Activated CD8-positive, alpha-beta T cell treated with anti-CD3 and anti-CD28 coated beads, Interleukin-2, amount 10 ng/mL, durations not matched to agents 7 days and 5 days (primary cell): ENCODE data around the gene UBE4B. TPM values are rescaled to one million over a fixed set of nuclear protein-coding genes. Genes with fewer than 3 reads are reported as not detected.
A peak's percentile ranks its signal among the peaks of the same experiment; 100 is the strongest.

Source experiments
- ATAC-seq: fragments of 150-1000 bp; cut with Tn5 transposase; one replicate; pipeline ENCODE4 v1.10.0; 2021; ENCODE audit warnings: moderate library complexity
- CTCF ChIA-PET: fragments of 350-600 bp; sonication (Branson Sonifier 250); formaldehyde crosslinking; loops from one replicate; lab custom pipeline; 2021; ENCODE audit warnings: antibody characterized with exemption; lab: Charles Lee
- POLR2A ChIA-PET: fragments of 350-600 bp; sonication (Branson Sonifier 250); formaldehyde crosslinking; loops from one replicate; lab custom pipeline; 2021; ENCODE audit warnings: antibody characterized with exemption; lab: Charles Lee
- DNase-seq: peaks from one replicate; pipeline ENCODE4 v3.0.0-alpha.2; 2020
- H3K27ac Mint-ChIP-seq: one replicate; pipeline ENCODE4 v1.8.0; 2021; ENCODE audit warnings: mild to moderate bottlenecking, mixed read lengths
- H3K27me3 Mint-ChIP-seq: one replicate; pipeline ENCODE4 v1.8.0; 2021; ENCODE audit warnings: low read depth, mixed read lengths
- H3K36me3 Mint-ChIP-seq: one replicate; pipeline ENCODE4 v1.8.0; 2021; ENCODE audit warnings: low read depth, mixed read lengths
- H3K4me1 Mint-ChIP-seq: one replicate; pipeline ENCODE4 v1.8.0; 2021; ENCODE audit warnings: low read depth, mixed read lengths
- H3K4me3 Mint-ChIP-seq: one replicate; pipeline ENCODE4 v1.8.0; 2021; ENCODE audit warnings: mild to moderate bottlenecking, mixed read lengths
- H3K9me3 Mint-ChIP-seq: one replicate; pipeline ENCODE4 v1.8.0; 2022; ENCODE audit warnings: mixed read lengths; ENCODE audit not compliant: insufficient read depth
- total RNA-seq, 2 experiments: library from RNA; stranded (reverse); gene quantifications; one replicate each; pipeline ENCODE4 v1.2.3, GENCODE V29; 2021

Gene UBE4B
- total RNA-seq, 2 experiments from 2014 or later: 30.7 to 32.0 TPM

DNA sequence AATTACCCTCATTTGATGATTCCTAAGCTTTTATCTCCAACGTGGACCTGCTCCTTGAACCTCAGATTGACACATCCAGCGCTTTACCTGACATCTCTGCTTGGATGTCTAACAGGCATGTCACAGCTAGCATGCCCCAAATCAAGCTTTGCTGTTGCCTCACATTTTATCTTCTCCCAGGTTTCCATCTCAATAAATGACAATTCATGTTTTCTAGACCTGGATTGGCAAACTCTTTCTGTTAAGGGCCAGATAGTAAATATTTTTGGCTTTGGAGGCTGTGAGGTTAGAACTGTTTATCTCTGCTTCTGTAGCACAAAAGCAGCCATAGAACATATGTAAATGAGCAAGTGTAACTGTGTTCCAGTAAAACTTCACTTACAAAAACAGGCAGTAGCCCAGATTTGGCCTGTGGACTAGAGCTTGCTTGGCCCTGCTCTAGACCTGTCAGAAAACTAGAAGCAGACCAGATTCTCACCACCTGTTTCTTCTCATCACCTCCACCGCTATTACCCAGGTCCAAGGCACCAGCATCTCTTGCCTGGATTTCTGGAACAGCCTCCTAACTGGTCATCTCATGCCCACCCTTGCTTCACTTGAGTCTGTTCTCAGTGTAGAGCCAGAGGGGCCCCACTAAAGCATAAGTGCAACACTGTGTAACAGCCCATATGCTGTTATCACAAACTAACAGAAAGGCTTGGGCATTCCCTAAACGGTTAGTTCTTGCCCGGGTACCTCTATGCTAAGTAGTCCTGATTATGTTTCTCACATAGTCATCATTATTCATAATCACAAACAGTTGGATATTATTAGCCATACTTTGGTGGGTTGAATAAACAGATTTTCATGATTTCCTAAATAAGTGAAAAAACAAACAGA lies 42.3 kb downstream of the UBE4B start:
- H3K4me1 Mint-ChIP-seq: peaks cover 21% of the 10 kb centered on the region
- no peak overlapping the region for H3K27ac Mint-ChIP-seq
- no peaks in the 10 kb centered on the region for H3K9me3 Mint-ChIP-seq
- ChIA-PET POLR2A (no interaction called here), CTCF (no interaction called here)
- no peak for ATAC-seq
- no peaks in the 10 kb centered on the region for H3K27me3 Mint-ChIP-seq
- DNase-seq: no peak
- H3K4me3 Mint-ChIP-seq: no peak overlapping the region
- peaks cover 9% of the 10 kb centered on the region for H3K36me3 Mint-ChIP-seq

DNA sequence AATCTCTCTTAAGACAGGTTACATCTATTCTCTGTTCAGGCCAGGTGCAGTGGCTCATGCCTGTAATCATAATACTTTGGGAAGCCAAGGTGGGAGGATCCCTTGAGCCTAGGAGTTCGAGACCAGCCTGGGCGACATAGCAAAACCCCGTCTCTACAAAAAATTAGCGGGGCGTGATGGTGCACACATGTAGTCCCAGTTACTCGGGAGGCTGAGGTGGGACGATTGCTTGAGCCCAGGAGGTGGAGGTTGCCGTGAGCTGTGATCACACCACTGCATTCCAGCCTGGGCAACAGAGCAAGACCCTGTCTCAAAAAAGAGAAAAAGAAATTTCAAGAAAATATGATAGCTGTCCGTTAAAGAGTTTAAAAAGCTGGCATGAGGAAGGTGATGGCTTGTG lies 43.0 kb downstream of the UBE4B start:
- no peaks in the 10 kb centered on the region for H3K27me3 Mint-ChIP-seq
- POLR2A ChIA-PET: no interaction called here
- no peak overlapping the region for H3K27ac Mint-ChIP-seq
- H3K36me3 Mint-ChIP-seq: peaks cover 13% of the 10 kb centered on the region
- ATAC-seq (no peak), DNase-seq (no peak)
- no peak overlapping the region for H3K4me3 Mint-ChIP-seq
- H3K9me3 Mint-ChIP-seq: no peaks in the 10 kb centered on the region
- peaks cover 21% of the 10 kb centered on the region for H3K4me1 Mint-ChIP-seq
- CTCF ChIA-PET: no interaction called here

DNA sequence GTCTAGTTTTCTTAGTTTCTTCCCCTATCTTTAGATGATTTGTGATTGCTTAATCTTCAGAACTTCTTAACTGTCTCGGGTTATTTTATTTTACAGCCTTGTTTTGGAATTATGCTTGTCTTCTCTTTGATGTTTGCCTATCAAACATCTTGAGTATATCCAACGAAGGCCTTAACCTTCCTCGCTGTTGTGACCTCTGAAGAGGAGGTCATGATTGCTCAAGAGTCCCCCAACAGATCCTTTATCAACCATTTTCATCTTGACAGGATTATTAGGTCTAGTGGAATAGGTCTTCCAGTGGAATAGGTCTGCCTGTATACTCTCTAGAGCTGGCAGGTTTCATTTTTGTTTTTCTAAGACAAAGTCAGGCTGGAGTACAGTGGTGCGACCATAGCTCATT lies 45.7 kb downstream of the UBE4B start:
- ATAC-seq (no peak), DNase-seq (no peak)
- Mint-ChIP-seq H3K27ac (no peak overlapping the region), H3K36me3 (peaks cover 15% of the 10 kb centered on the region), H3K4me3 (no peak overlapping the region), H3K4me1 (peaks cover 16% of the 10 kb centered on the region), H3K9me3 (no peaks in the 10 kb centered on the region), H3K27me3 (no peaks in the 10 kb centered on the region)
- POLR2A ChIA-PET: no interaction called here
- CTCF ChIA-PET: no interaction called here

DNA sequence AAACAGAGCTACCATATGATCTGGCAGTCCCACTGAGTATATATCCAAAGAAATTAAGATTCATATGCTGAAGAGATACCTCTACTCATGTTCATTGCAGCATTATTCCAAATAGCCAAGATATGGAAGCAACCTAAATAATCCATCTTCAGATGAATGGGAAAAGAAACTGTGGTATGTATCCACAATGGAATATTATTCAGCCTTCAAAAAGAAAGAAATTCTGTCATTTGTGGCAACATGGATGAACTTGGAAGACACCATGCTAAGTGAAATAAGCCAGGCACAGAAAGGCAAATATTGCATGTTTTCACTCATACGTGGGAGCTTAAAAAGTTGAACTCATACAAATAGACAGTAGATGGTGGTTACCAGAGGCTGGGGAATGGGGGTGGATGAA lies 47.8 kb downstream of the UBE4B start:
- Mint-ChIP-seq H3K27ac (no peak overlapping the region), H3K27me3 (no peaks in the 10 kb centered on the region), H3K36me3 (peaks cover 13% of the 10 kb centered on the region), H3K4me3 (no peak overlapping the region), H3K4me1 (no peaks in the 10 kb centered on the region), H3K9me3 (no peaks in the 10 kb centered on the region)
- ATAC-seq: no peak
- POLR2A ChIA-PET: no interaction called here
- CTCF ChIA-PET: interaction anchor here (1.3 kb wide), 1 partner anchor 9 kb away, joined by 5 read pairs; no protein-coding TSS in a partner anchor
- DNase-seq: no peak

DNA sequence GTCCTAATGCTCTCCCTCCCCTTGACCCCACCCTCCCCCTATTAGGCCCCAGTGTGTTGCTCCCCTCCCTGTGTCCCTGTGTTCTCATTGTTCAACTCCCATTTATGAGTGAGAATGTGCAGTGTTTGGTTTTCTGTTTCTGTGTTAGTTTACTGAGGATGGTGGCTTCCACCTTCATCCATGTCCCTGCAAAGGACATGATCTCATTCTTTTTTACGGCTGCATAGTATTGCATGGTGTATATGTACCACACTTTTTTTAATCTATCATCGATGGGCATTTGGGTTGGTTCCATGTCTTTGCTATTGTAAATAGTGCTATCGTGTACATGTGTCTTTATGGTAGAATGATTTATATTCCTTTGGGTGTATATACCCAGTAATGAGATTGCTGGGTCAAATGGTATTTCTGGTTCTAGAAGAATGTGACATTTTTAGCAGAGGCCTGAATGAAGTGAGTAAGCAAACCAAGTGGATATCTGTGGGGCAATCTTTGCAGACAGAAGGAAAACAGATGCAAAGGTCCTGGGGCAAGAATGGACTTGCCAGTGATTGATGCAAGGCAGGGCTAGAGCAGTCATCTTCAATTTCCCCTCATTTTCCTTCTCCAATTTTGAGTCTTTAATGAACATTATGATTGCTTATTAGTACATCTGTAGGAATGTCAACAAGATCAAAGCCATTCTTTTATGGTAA lies 50.2 kb downstream of the UBE4B start:
- DNase-seq (no peak), ATAC-seq (no peak)
- CTCF ChIA-PET: no interaction called here
- peak overlapping the region; percentile 53 for H3K27ac Mint-ChIP-seq
- POLR2A ChIA-PET: no interaction called here
- no peaks in the 10 kb centered on the region for H3K9me3 Mint-ChIP-seq
- no peaks in the 10 kb centered on the region for H3K27me3 Mint-ChIP-seq
- peaks cover 11% of the 10 kb centered on the region for H3K36me3 Mint-ChIP-seq
- H3K4me3 Mint-ChIP-seq: no peak overlapping the region
- no peaks in the 10 kb centered on the region for H3K4me1 Mint-ChIP-seq

DNA sequence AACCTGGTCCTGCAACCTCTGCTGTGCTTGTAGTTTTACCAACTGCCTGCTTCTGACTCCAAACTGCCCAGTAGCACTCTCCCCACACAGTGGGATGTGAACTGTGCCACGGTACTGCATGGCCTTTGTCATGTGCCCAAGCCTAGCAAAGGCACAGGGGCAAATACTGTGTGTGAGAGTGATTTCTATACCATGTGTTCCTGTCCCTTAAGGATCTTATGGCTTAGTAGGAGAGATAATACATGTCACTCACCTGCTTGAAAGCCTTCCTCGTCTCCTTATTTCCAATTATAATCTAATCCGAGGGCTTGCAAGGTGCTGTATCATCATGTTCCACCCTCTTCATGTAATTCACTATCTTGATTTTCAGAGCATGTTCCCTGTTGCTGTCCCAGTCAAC lies 51.3 kb downstream of the UBE4B start:
- no peaks in the 10 kb centered on the region for H3K4me1 Mint-ChIP-seq
- H3K9me3 Mint-ChIP-seq: no peaks in the 10 kb centered on the region
- peaks cover 10% of the 10 kb centered on the region for H3K36me3 Mint-ChIP-seq
- H3K27ac Mint-ChIP-seq: no peak overlapping the region
- DNase-seq (no peak), ATAC-seq (no peak)
- H3K4me3 Mint-ChIP-seq: no peak overlapping the region
- no peaks in the 10 kb centered on the region for H3K27me3 Mint-ChIP-seq
- ChIA-PET CTCF (no interaction called here), POLR2A (no interaction called here)

DNA sequence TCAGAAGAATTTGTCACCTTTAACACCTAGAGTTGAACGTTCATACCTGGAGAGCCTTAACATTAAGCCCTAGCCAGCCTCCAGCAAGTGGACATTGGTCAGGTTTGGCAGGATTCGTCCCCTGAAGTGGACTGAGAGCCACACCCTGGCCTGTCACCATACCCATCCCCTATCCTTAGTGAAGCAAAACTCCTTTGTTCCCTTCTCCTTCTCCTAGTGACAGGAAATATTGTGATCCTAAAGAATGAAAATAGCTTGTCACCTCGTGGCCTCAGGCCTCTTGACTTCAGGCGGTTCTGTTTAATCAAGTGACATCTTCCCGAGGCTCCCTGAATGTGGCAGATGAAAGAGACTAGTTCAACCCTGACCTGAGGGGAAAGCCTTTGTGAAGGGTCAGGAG lies 52.3 kb downstream of the UBE4B start:
- POLR2A ChIA-PET: no interaction called here
- DNase-seq (no peak), ATAC-seq (no peak)
- Mint-ChIP-seq H3K27ac (no peak overlapping the region), H3K4me1 (no peaks in the 10 kb centered on the region), H3K27me3 (no peaks in the 10 kb centered on the region), H3K4me3 (no peak overlapping the region), H3K36me3 (peaks cover 7% of the 10 kb centered on the region), H3K9me3 (no peaks in the 10 kb centered on the region)
- CTCF ChIA-PET: no interaction called here

DNA sequence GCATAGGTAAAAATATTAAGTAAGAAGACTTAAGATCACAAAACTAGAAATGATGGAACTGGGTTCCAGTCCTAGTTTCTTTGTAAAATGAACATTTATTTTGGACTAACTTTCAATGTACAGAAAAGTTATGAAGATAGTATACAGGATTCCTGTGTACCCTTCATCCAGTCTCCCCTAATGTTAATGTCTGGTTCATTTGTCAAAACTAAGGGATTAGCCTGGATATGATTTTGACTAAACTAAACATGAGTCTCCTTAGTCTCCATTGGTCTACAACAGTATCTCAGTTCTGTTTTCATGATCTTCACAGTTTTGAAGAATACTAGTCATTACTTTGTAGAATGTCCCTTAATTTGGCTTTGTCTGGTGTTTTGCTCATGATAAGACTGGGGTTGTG lies 54.5 kb downstream of the UBE4B start:
- Mint-ChIP-seq H3K27me3 (no peaks in the 10 kb centered on the region), H3K4me3 (no peak overlapping the region), H3K27ac (no peak overlapping the region), H3K36me3 (peaks cover 1% of the 10 kb centered on the region), H3K4me1 (no peaks in the 10 kb centered on the region), H3K9me3 (no peaks in the 10 kb centered on the region)
- DNase-seq: no peak
- ATAC-seq: no peak
- CTCF ChIA-PET: no interaction called here
- POLR2A ChIA-PET: no interaction called here

DNA sequence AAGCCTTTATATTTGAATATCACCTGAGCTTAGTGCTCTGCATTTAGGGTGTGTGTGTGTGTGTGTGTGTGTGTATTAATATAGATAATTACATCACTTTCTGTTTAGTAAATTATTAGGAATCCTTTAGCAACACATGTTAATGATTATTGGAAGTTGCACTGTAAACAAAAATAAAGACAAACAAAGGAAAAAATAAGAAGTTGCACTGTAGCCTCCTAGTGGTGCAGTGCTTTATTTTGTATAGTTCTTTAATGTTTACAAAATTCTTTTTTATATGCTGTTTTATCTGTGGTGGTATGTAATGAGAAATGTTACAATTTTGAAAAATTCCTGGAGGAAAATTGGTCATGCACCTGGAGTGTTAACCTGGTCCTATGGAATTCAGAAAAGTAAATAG lies 69.2 kb downstream of the UBE4B start:
- ChIA-PET CTCF (no interaction called here), POLR2A (interaction anchor here (0.6 kb wide), 1 partner anchor 66 kb away, joined by 3 read pairs; no protein-coding TSS in a partner anchor)
- DNase-seq: no peak
- Mint-ChIP-seq H3K4me1 (no peaks in the 10 kb centered on the region), H3K36me3 (peaks cover 31% of the 10 kb centered on the region), H3K27ac (no peak overlapping the region), H3K4me3 (no peak overlapping the region), H3K9me3 (no peaks in the 10 kb centered on the region), H3K27me3 (no peaks in the 10 kb centered on the region)
- ATAC-seq: no peak

DNA sequence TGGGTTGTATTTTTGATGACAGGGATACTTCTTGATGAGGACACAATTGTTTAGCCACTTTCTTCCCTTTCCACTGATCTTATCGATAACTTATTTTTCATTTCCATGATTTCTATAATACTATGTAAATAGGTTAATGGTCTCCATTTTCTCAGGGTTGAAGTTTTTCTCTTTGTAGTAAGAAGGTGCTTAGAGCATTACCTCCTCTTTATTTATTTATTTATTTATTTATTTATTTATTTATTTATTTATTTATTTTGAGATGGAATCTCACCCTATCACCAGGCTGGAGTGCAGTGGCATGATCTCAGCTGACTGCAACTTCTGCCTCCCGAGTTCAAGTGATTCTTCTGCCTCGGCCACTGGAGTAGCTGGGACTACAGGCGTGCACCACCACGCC lies 70.4 kb downstream of the UBE4B start:
- Mint-ChIP-seq H3K4me3 (no peak overlapping the region), H3K9me3 (no peaks in the 10 kb centered on the region), H3K4me1 (no peaks in the 10 kb centered on the region), H3K36me3 (peaks cover 34% of the 10 kb centered on the region), H3K27me3 (no peaks in the 10 kb centered on the region), H3K27ac (no peak overlapping the region)
- no peak for DNase-seq
- ATAC-seq: no peak
- ChIA-PET POLR2A (no interaction called here), CTCF (no interaction called here)

DNA sequence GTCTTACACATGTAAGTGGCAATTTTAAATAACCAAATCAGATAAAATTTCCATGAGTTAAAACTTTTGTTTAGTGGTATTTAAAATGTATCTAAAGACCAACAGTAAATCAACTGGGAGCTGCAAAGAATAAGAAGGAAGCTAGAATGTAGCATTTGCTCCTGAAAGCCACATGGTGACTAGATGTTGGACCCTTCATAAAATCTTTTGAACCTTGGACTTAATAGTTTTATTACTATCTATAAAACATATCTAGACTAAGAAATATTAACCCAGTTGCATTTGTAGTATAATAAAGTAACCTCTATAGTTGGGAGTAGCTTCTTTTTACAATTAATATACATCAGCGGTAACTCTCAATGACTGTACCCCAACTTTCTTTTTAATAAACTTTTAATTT lies 72.1 kb downstream of the UBE4B start:
- ChIA-PET POLR2A (no interaction called here), CTCF (no interaction called here)
- ATAC-seq (no peak), DNase-seq (no peak)
- no peaks in the 10 kb centered on the region for H3K27me3 Mint-ChIP-seq
- no peak overlapping the region for H3K27ac Mint-ChIP-seq
- H3K4me1 Mint-ChIP-seq: no peaks in the 10 kb centered on the region
- H3K4me3 Mint-ChIP-seq: no peak overlapping the region
- H3K36me3 Mint-ChIP-seq: peaks cover 32% of the 10 kb centered on the region
- no peaks in the 10 kb centered on the region for H3K9me3 Mint-ChIP-seq

DNA sequence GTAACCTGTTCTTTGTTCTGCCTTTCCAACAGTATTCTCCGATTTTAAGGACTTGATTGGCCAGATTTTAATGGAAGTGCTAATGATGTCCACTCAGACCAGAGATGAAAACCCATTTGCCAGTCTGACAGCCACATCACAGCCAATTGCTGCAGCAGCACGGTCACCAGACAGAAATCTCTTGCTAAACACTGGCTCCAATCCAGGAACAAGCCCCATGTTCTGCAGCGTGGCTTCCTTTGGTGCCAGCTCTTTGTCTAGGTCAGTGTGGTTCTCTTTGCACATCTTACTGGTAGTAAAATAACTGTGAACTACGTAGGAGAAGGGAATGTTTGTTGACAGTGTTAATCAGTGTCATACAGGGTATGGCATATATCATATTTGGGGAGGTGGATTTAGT lies 72.7 kb downstream of the UBE4B start:
- no peak for DNase-seq
- POLR2A ChIA-PET: no interaction called here
- Mint-ChIP-seq H3K4me1 (no peaks in the 10 kb centered on the region), H3K27ac (no peak overlapping the region), H3K27me3 (no peaks in the 10 kb centered on the region), H3K4me3 (no peak overlapping the region), H3K9me3 (no peaks in the 10 kb centered on the region), H3K36me3 (peaks cover 36% of the 10 kb centered on the region)
- ATAC-seq: no peak
- CTCF ChIA-PET: no interaction called here
